GM12878 (cell line): Measurements from ENCODE around the gene GALNS. TPM values are rescaled to one million over a fixed set of nuclear protein-coding genes. Genes with fewer than 3 reads are reported as not detected.

Experiments used
- ATAC-seq: fragments of 200-7000 bp; cut with Tn5 transposase; 3 replicates; pipeline ENCODE4 v1.9.1; 2020; ENCODE audit warnings: mild to moderate bottlenecking, moderate library complexity
- BruUV-seq: library from RNA; stranded (reverse); fragments of 400-500 nt; replicated peaks from 2 replicates; lab custom pipeline; 2021; lab: Mats Ljungman, UMichigan
- CTCF ChIA-PET: fragments of 300-600 bp; sonication (Branson Sonifier 250); formaldehyde crosslinking; extraction: SDS; loops from one replicate; lab custom pipeline; 2021; ENCODE audit warnings: inconsistent platforms; lab: Yijun Ruan, JAX
- POLR2A ChIA-PET: fragments of 350-600 bp; formaldehyde crosslinking; extraction: SDS; loops from one replicate; lab custom pipeline; 2021; ENCODE audit warnings: inconsistent platforms; lab: Charles Lee
- RAD21 ChIA-PET: fragments of 300-600 bp; sonication (Branson Sonifier 250); formaldehyde crosslinking; loops from one replicate; lab custom pipeline; 2023; ENCODE audit warnings: antibody characterized with exemption; ENCODE audit not compliant: unreplicated experiment; lab: Charles Lee
- SMC1A ChIA-PET: fragments of 300-600 bp; sonication (Branson Sonifier 250); formaldehyde crosslinking; loops from one replicate; lab custom pipeline; 2023; ENCODE audit not compliant: unreplicated experiment, uncharacterized antibody; lab: Charles Lee
- DNase-seq: peaks from one replicate; pipeline ENCODE4 v3.0.0-alpha.2; 2011; ENCODE audit warnings: low read depth, low spot score
- FAIRE-seq: peaks from 3 replicates; lab custom pipeline; 2011; peaks lifted over from hg19 to GRCh38; lab: Jason Lieb, UNC
- H2AFZ ChIP-seq: 2 replicates; pipeline ENCODE4 v1.6.0; 2011; ENCODE audit warnings: low read depth, low read length, control low read depth; ENCODE audit not compliant: control insufficient read depth
- H3K27ac ChIP-seq: 2 replicates; pipeline ENCODE4 v1.5.1; 2011; ENCODE audit warnings: control low read depth; ENCODE audit not compliant: control insufficient read depth, insufficient read depth
- H3K27me3 ChIP-seq, 2 experiments: replicated peaks in 1 of 2; 2 replicates each; pipeline versions ENCODE4 v1.6.0 to v1.6.1; 2011; ENCODE audit warnings: low read length in 1 of 2; ENCODE audit not compliant: control insufficient read depth in 2 of 2, insufficient read depth in 2 of 2
- H3K36me3 ChIP-seq, 2 experiments: 2 replicates each; pipeline ENCODE4 v1.5.1; 2011; ENCODE audit warnings: low read length in 1 of 2; ENCODE audit not compliant: control insufficient read depth in 2 of 2, insufficient read depth in 2 of 2
- H3K4me1 ChIP-seq: 2 replicates; pipeline ENCODE4 v1.6.1; 2011; ENCODE audit warnings: mild to moderate bottlenecking, low read length, moderate library complexity, mixed read lengths; ENCODE audit not compliant: control insufficient read depth, insufficient read depth
- H3K4me2 ChIP-seq: 2 replicates; pipeline ENCODE4 v1.6.0; 2011; ENCODE audit warnings: control low read depth; ENCODE audit not compliant: control insufficient read depth, insufficient read depth
- H3K4me3 ChIP-seq: fragments of 200-600 bp; sonication (generic); 2 replicates; pipeline ENCODE4 v1.5.1; 2016
- H3K79me2 ChIP-seq: 2 replicates; pipeline ENCODE4 v1.6.0; 2011; ENCODE audit warnings: low read length; ENCODE audit not compliant: control insufficient read depth, insufficient read depth
- H3K9ac ChIP-seq: 2 replicates; pipeline ENCODE4 v1.8.0; 2011; ENCODE audit warnings: low read length, control low read depth, mixed read lengths; ENCODE audit not compliant: control insufficient read depth, insufficient read depth
- H3K9me3 ChIP-seq: replicated peaks from 3 replicates; pipeline ENCODE4 v1.5.1; 2011; ENCODE audit warnings: mild to moderate bottlenecking, low read length; ENCODE audit not compliant: control insufficient read depth, insufficient read depth
- H4K20me1 ChIP-seq: 2 replicates; pipeline ENCODE4 v1.6.0; 2011; ENCODE audit not compliant: control insufficient read depth, insufficient read depth
- ATF2 ChIP-seq: IDR thresholded peaks from 2 replicates; pipeline ENCODE4 v1.6.1; 2012; ENCODE audit warnings: low read length, inconsistent platforms
- BMI1 ChIP-seq: fragments of 450-650 bp; IDR thresholded peaks from 2 replicates; pipeline ENCODE4 v1.6.1; 2016; ENCODE audit warnings: mild to moderate bottlenecking, moderate library complexity, borderline replicate concordance
- CBX5 ChIP-seq: sonication (generic); IDR thresholded peaks from 2 replicates; pipeline ENCODE4 v1.6.1; 2016; ENCODE audit warnings: low read depth, moderate library complexity, mild to moderate bottlenecking, inconsistent platforms
- CEBPB ChIP-seq, 2 experiments: fragments of 150-350 bp in 1 of 2; IDR thresholded peaks; 2 replicates each; pipeline ENCODE4 v1.6.1; 2012 to 2014; ENCODE audit warnings: low read depth in 2 of 2, low read length in 2 of 2, borderline replicate concordance in 1 of 2, inconsistent platforms in 1 of 2
- EGR1 ChIP-seq, 2 experiments: IDR thresholded peaks; 1 replicate in 1 of 2; 2 replicates in 1 of 2; pipeline ENCODE4 v1.6.1; 2011 to 2012; ENCODE audit warnings: low read depth in 2 of 2, low read length in 2 of 2, borderline replicate concordance in 1 of 2, mild to moderate bottlenecking in 1 of 2, moderate library complexity in 1 of 2
- EZH2 ChIP-seq: IDR thresholded peaks from 2 replicates; pipeline ENCODE4 v1.6.1; 2012; ENCODE audit warnings: low read depth, mild to moderate bottlenecking, control low read depth, inconsistent platforms, low read length, borderline replicate concordance; ENCODE audit not compliant: control insufficient read depth
- IKZF1 ChIP-seq: fragments of 450-650 bp; conservative IDR thresholded peaks from 2 replicates; pipeline ENCODE4 v1.6.1; 2017; ENCODE audit warnings: antibody characterized with exemption, mild to moderate bottlenecking
- NR2C1 ChIP-seq: fragments of 450-650 bp; IDR thresholded peaks from 2 replicates; pipeline ENCODE4 v1.6.1; 2017; ENCODE audit warnings: antibody characterized with exemption, mild to moderate bottlenecking, moderate library complexity
- RB1 ChIP-seq: fragments of 450-650 bp; formaldehyde crosslinking; IDR thresholded peaks from 2 replicates; pipeline ENCODE4 v1.6.1; 2017; ENCODE audit warnings: mild to moderate bottlenecking, borderline replicate concordance
- RCOR1 ChIP-seq: conservative IDR thresholded peaks from 2 replicates; pipeline ENCODE4 v1.6.1; 2012; ENCODE audit warnings: low read depth, low read length, improper control_type of control experiment
- TAF1 ChIP-seq: IDR thresholded peaks from 2 replicates; pipeline ENCODE4 v1.6.1; 2011; ENCODE audit warnings: mild to moderate bottlenecking, low read depth, low read length, borderline replicate concordance
- ZBTB40 ChIP-seq: fragments of 450-650 bp; IDR thresholded peaks from 2 replicates; pipeline ENCODE4 v1.6.1; 2016; ENCODE audit warnings: mild to moderate bottlenecking, moderate library complexity, borderline replicate concordance
- WGBS: methylation state at CpG from one replicate; pipeline ENCODE4 v1.1.6; 2016; ENCODE audit warnings: low lambda C conversion rate; ENCODE audit not compliant: insufficient replicate concordance, insufficient coverage; ENCODE audit errors: missing lambda C conversion rate; 5-methylcytosine and 5-hydroxymethylcytosine counted together
- in situ Hi-C: fragments of 300-500 bp; cut with MboI; formaldehyde crosslinking; loops from 9 replicates; pipeline ENCODE4 v1.14.3; 2018; ENCODE audit warnings: mixed read lengths
- intact Hi-C: fragments of 100-400 bp; cut with micrococcal nuclease; formaldehyde crosslinking; loops from one replicate; pipeline ENCODE4 v1.14.2; 2022; ENCODE audit not compliant: unreplicated experiment
- polyA plus RNA-seq, 11 experiments: library from polyadenylated mRNA; depleted of rRNA in 4 of 11; unstranded in 6 of 11; stranded (reverse) in 5 of 11; fragments of >200 nt; fragmentation: Nextera tagmentation in 4 of 11; fragmentation: Illumina TruSeq in 1 of 11; extraction: Ambion mirVana in 4 of 11; extraction: Trizol in 1 of 11; gene quantifications; 1 replicate in 1 of 11; 2 replicates in 10 of 11; pipeline versions ENCODE4 v1.2.1 to v1.2.3, GENCODE V29; 2011 to 2016; ENCODE audit warnings: inconsistent platforms in 2 of 11, missing spikeins in 2 of 11, low read depth in 1 of 11
- total RNA-seq, 4 experiments: library from RNA; depleted of rRNA in 3 of 4; stranded (reverse); fragments of >200 nt in 3 of 4; fragmentation: Illumina TruSeq in 1 of 4; extraction: Trizol in 1 of 4; gene quantifications; 2 replicates each; pipeline versions ENCODE4 v1.2.1 to v1.2.3, GENCODE V29; 2013 to 2021

The GALNS gene
- total and polyA plus RNA-seq, 10 of the 15 experiments (the other 5 are each of a cell fraction or from before 2014, with no cell fraction given) = 0.37 to 12.4 (median 5.3) TPM

GRCh38 chr16:88841521-88842307, 15.0 kb downstream of the GALNS start (continued):
- no peak for TF ChIP-seq IKZF1
- TF ChIP-seq TAF1 = no peak
- TF ChIP-seq, all 136 proteins: peak for 0

GRCh38 chr16:88840600-88841215, 16.0 kb downstream of the GALNS start:
- Histone ChIP-seq H3K27ac (no peak overlapping the region), H3K27me3 (no peaks in the 10 kb centered on the region), H3K9me3 (no peaks in the 10 kb centered on the region), H3K36me3 (no peaks in the 10 kb centered on the region; a peak in 1 of 4 replicates), H2AFZ (no peak overlapping the region), H3K9ac (no peak overlapping the region), H3K79me2 (no peaks in the 10 kb centered on the region), H3K4me3 (no peak overlapping the region), H4K20me1 (no peaks in the 10 kb centered on the region), H3K4me1 (no peaks in the 10 kb centered on the region), H3K4me2 (no peak overlapping the region)
- intact Hi-C loops = no loop called here
- BruUV-seq = no TSS peak
- DNase-seq (no peak), FAIRE-seq (no peak), ATAC-seq (no peak)
- ChIA-PET CTCF (no interaction called here), SMC1A (interaction anchor here (1.1 kb wide), 1 partner anchor 17 kb away, joined by 3 read pairs; no protein-coding TSS in a partner anchor), POLR2A (no interaction called here), RAD21 (no interaction called here)
- 95% methylated on average over 30 of the region's 30 CpGs for WGBS
- in situ Hi-C loops = no loop called here
- TF ChIP-seq RCOR1 (no peak), CEBPB (IDR thresholded peaks at IDR 0.05; ENCODE audit: borderline replicate concordance in 1 of 2, low read depth in 2 of 2, low read length in 2 of 2) (no peak), BMI1 (no peak), CBX5 (no peak), ATF2 (no peak), EZH2 (no peak), NR2C1 (no peak), RB1 (no peak), EGR1 (IDR thresholded peaks at IDR 0.05; ENCODE audit: borderline replicate concordance in 1 of 2, low read depth in 2 of 2, low read length in 2 of 2) (no peak), ZBTB40 (no peak)
